ENCODE measurements around the gene KIAA0753.
"Not testable (repeated sequence)": the region's sequence is repeated elsewhere in the genome, so short reads cannot be mapped to it uniquely, and the experiment has no call there.

KIAA0753 gene

GRCh38 chr17:6596081-6596480, 44.4 kb downstream of the KIAA0753 start:
- DNase-seq, result no peak

DNA sequence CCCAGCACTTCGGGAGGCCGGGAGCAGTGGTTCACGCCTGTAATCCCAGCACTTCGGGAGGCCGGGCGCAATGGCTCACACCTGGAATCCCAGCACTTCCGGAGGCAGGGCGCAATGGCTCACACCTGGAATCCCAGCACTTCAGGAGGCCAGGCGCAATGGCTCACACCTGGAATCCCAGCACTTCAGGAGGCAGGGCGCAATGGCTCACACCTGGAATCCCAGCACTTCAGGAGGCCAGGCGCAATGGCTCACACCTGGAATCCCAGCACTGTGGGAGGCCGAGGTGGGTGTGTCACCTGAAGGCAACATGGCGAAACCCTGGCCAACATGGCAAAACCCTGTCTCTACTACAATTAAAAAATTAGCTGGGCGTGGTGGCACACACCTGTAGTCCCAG, 47.1 kb downstream of the KIAA0753 start:
- not testable (repeated sequence) for DNase-seq

- DNase-seq, result no peak
Observed at GRCh38 chr17:6592173-6592572, 48.3 kb downstream of the KIAA0753 start.

DNA sequence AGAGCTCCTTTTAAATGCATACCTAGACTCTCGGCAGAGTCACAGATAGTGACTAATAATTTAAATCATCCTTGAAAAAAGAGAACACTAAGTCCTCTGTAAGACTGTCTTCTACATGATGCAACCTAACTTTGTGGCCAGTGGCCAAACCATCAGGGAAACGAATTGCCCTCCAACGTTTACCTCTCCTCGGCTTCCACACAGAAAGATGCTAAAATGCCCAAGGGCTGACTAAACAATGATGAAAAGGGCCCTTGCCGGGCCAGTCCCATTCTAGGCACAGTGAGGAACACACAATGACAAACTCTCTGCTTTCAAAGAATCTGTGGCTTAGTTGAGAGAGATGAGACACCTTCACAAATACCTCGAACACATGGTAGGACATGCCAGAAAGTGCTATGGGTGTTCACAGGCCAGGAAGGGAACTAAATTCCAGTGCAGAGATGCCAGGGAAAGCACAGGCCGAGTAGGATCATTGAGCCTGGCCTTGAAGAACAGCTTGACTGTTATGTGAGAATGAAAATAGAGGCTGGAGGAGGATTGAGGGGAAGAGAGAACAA, 48.8 kb downstream of the KIAA0753 start:
- no peak for DNase-seq

DNA sequence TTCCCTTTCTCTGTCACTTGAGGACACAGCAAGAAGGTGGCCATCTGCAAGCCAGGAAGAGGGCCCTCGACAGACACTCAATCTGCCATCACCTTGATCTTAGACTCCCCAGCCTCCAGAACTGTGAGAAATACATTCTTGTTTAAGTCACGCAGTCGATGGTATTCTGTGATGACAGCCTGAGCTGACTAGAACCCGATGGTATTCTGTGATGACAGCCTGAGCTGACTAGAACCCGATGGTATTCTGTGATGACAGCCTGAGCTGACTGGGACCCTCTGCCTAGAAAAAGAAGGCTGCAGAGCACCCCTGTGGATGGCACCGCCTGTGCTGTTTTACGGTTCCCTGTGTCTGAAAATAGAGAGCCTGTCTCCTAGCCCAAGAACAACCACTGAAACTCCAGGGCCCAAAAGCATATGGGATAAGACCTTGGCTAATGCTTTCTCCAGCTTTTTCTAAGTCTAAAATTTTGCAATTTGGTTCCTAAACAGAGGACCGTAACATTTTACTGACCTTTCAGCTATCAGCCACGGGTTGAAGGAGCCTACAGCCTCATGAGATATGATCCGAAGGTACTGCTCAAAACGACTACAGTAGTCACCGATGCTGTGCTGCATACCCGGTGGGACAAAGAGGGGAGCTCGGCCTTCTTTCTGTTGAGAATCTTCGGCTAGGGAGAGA, 51.1 kb downstream of the KIAA0753 start:
- DNase-seq, result no peak

DNA sequence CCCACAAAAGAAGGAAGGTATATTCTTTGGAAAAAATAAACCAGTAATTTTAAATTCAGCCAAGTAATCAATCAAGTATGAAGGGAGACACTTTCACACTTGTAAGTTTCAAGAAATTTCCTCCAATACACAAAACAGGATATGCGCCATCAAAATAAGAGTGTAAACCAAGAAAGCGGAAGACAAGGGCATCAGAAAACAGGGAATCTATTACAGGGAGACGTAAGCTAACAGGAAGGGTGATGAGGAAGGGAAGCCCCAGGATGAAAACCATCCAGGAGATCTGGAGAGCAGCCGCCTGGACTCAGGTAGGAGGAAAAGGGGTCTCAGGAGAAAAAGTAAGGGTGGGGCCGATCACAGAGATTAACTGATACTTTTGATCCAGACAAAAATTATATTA, 52.3 kb downstream of the KIAA0753 start:
- no peak for DNase-seq

GRCh38 chr17:6587310-6587709, 53.2 kb downstream of the KIAA0753 start:
- DNase-seq, result no peak

- no peak for DNase-seq
Observed at GRCh38 chr17:6583411-6583810, 57.1 kb downstream of the KIAA0753 start.

GRCh38 chr17:6580625-6581024, 59.9 kb downstream of the KIAA0753 start:
- no peak for DNase-seq

DNA sequence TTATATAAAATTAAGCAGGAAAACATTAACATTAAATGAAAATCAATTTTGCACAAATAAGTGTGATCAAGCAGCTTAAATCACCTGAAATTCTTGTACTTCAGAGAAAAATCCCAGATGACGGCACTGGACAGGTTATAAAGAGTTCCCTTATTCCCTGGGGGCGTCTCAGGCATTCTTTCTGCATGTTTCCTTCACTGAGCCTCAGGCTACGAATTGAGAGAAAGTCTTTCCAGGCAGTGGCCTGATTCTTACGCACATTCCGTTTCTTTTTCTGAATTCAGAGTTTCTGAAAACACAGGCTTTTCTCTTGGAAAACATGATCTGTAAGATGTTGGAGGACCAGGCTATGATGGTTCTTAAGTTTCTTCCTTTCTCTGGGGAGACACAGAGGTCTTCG, 62.0 kb downstream of the KIAA0753 start:
- DNase-seq, result no peak

- no peak for DNase-seq
Observed at GRCh38 chr17:6577686-6578263, 62.7 kb downstream of the KIAA0753 start.

DNA sequence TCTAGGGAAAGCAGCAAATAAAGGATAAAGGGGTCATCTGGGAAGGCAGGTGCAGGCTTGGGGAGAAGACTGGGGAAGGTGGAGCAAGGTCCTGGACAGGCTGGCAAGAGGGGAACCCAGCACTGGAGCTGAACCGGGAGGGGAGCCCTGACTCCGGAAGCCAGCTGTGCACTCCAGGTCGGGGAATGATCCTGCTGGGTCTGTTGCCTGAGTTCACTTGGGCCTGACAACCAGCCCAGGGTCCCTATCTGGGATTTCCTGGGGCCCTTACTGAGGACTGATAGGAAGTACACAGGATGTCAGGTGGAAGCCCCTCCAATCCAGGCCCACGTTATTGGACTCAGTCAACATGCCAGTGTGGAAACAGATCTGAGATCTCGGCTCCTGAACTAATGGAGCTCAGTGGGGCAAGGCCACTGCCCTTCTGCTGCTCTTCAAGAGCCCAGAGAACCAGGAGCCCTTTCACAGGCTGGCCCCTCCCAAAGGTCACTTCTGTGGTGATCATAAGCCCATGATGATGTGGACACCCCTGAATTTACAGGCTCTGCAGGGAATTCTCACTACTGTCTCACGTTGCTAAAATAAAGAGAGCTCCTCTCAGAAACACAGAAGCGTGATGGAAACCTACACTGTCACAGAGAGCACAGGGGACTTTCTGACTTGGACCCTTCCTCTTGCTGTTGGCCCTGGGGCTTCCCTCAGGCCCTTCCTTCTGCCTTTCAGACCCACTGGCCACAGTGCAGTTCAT, 64.3 kb downstream of the KIAA0753 start:
- DNase-seq, result no peak

GRCh38 chr17:6575596-6575988, 64.9 kb downstream of the KIAA0753 start:
- DNase-seq, result no peak

- DNase-seq, result no peak
Observed at GRCh38 chr17:6574687-6575595, 65.6 kb downstream of the KIAA0753 start.

DNA sequence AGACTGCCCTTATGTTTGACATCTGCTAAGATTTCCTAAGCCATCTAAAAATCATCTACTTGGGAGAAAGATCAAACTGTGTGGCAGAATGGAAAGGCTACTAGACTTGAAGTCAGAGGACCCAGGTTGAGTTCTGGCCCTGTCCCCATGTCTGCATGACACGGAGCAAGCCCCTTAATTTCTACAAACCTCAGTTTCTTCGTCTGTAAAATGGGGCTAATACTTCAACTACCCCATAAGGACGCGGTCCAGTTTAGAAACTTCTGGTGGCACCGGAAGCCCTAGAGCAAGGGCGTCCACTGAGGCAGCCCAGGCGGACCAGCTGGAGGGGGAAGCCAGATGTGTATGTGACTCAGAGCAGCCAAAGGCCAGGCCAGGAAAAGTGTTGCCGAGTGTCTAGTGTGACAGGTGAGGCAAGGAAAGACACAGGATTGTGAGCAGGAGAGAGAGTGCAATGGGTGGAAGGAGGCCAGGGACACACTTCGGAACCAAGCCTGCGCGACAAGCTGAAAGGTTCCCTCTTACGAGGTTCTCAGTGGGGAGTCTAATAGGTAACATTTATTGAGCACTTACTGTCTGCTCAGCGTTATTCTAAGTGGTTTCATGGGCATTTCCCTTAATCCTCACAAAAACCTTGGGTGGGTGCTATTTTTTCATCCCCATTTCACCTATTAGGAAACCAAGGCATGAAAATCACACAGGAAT, 66.4 kb downstream of the KIAA0753 start:
- DNase-seq, result no peak

GRCh38 chr17:6573495-6573894, 67.0 kb downstream of the KIAA0753 start:
- DNase-seq, result not testable (repeated sequence)

- DNase-seq, result no peak
Observed at GRCh38 chr17:6572972-6573370, 67.5 kb downstream of the KIAA0753 start.

- DNase-seq, result no peak
Observed at GRCh38 chr17:6571452-6571781, 69.1 kb downstream of the KIAA0753 start.

DNA sequence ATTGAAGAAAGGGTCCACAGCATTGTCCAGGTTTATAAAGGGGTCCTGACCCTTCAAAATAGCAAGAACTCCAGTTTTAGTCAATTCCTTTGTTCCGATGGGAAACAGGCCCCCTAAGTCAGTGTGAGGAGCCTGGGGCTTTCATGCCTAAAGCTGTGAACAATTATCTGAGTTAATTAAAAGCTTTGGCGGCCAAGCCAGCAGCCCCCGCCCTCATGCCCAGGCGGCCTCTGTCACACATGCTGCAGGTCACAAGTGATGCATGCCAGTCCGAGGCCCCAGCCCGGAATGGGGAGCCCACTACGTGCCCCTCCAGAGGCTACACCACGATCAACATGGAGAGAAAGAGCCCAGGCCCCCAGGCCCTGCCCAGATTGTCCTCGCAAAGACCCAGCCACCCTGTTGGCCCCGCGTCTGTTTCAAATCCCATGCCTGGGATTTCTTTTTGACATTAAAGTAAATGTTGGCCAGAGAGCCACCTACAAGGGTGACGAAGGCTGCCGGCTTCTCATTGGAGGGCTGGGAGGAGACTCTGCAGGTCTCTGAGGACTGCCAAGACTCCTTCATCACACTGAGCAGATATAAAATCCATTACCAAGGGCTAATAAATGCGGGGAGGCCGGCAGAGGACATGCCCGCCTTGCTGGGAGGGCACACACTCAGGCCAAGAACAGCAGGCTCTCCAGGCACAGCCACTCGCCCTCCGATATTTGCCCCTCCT, 69.6 kb downstream of the KIAA0753 start:
- no peak for DNase-seq

- DNase-seq, result no peak
Observed at GRCh38 chr17:6569370-6570285, 70.9 kb downstream of the KIAA0753 start.
